Liver (tissue), 3 donors: ENCODE results near the gene MTPN.

Experiments
- ATF3 ChIP-seq: IDR thresholded peaks from 2 replicates; pipeline ENCODE4 v1.6.1; 2016; ENCODE audit warnings: antibody characterized with exemption
- CTCF ChIP-seq: fragments of 150-350 bp; IDR thresholded peaks from 2 replicates; pipeline ENCODE4 v1.5.1; 2017; ENCODE audit warnings: improper control_type of control experiment, low read depth, low read length; ENCODE audit not compliant: missing input control
- EGR1 ChIP-seq, 2 donors: IDR thresholded peaks; 2 replicates each; pipeline ENCODE4 v1.6.1; 2016 to 2018; ENCODE audit warnings: antibody characterized with exemption in 2 of 2, low read depth in 2 of 2
- HNF4G ChIP-seq: IDR thresholded peaks from 2 replicates; pipeline ENCODE4 v1.6.1; 2016; ENCODE audit warnings: antibody characterized with exemption
- JUND ChIP-seq, 2 donors: IDR thresholded peaks; 2 replicates each; pipeline ENCODE4 v1.6.1; 2016; ENCODE audit warnings: antibody characterized with exemption in 2 of 2
- RAD21 ChIP-seq, 2 donors: IDR thresholded peaks; 2 replicates each; pipeline ENCODE4 v1.6.1; 2016; ENCODE audit warnings: antibody characterized with exemption in 2 of 2, mild to moderate bottlenecking in 2 of 2
- REST ChIP-seq: IDR thresholded peaks from 2 replicates; pipeline ENCODE4 v1.6.1; 2016; ENCODE audit warnings: antibody characterized with exemption, mild to moderate bottlenecking
- TAF1 ChIP-seq: conservative IDR thresholded peaks from 2 replicates; pipeline ENCODE4 v1.6.1; 2016; ENCODE audit warnings: antibody characterized with exemption, mild to moderate bottlenecking
- YY1 ChIP-seq: IDR thresholded peaks from 2 replicates; pipeline ENCODE4 v1.6.1; 2016; ENCODE audit warnings: antibody characterized with exemption, mild to moderate bottlenecking
- ZBTB33 ChIP-seq: IDR thresholded peaks from 2 replicates; pipeline ENCODE4 v1.6.1; 2016; ENCODE audit warnings: antibody characterized with exemption
- donor health status: healthy.
- donor health status: healthy.

GRCh38 chr7:135979471-135980011 lies 2.4 kb upstream of the MTPN start:
- no peak for TF ChIP-seq CTCF
- TF ChIP-seq EGR1 (IDR thresholded peaks at IDR 0.05; ENCODE audit: low read depth in 2 of 2) = no peak
- TF ChIP-seq TAF1 = no peak
- no peak for TF ChIP-seq RAD21 (IDR thresholded peaks at IDR 0.05)
- TF ChIP-seq YY1 = no peak
- no peak for TF ChIP-seq ATF3
- no peak for TF ChIP-seq JUND (IDR thresholded peaks at IDR 0.05)
- TF ChIP-seq REST = no peak
- TF ChIP-seq HNF4G = no peak
- no peak for TF ChIP-seq ZBTB33
